ENCODE data around the gene HP1BP3.
A peak's percentile ranks its signal among the peaks of the same experiment; 100 is the strongest.

The HP1BP3 gene

GRCh38 chr1:20767271-20767670 lies 19.8 kb downstream of the HP1BP3 start:
- DNase-seq, result no peak

GRCh38 chr1:20763417-20763816 lies 23.7 kb downstream of the HP1BP3 start:
- no peak for DNase-seq

GRCh38 chr1:20760322-20760721 lies 26.8 kb downstream of the HP1BP3 start:
- DNase-seq, result no peak

- no peak for DNase-seq
Measured at GRCh38 chr1:20753589-20753988, 33.5 kb downstream of the HP1BP3 start.

GRCh38 chr1:20751462-20751990 lies 35.6 kb downstream of the HP1BP3 start:
- DNase-seq, result no peak

- DNase-seq, result no peak
Measured at GRCh38 chr1:20742671-20743070, 44.4 kb downstream of the HP1BP3 start.

GRCh38 chr1:20740781-20741180 lies 46.3 kb downstream of the HP1BP3 start:
- no peak for DNase-seq

- DNase-seq, result no peak
Measured at GRCh38 chr1:20739225-20739624, 47.9 kb downstream of the HP1BP3 start.

GRCh38 chr1:20735581-20736111 lies 51.5 kb downstream of the HP1BP3 start:
- DNase-seq, result no peak

GRCh38 chr1:20733360-20733975 lies 53.6 kb downstream of the HP1BP3 start:
- no peak for DNase-seq

- peak; percentile 56 for DNase-seq
Measured at GRCh38 chr1:20732588-20733359, 54.3 kb downstream of the HP1BP3 start, which contains the start of gene SH2D5. TSS of gene SH2D5 (minus strand) at chr1:20732703. CDS start at chr1:20728044, 4,659 bp downstream.

- peak; percentile 28 for DNase-seq
Measured at GRCh38 chr1:20732071-20732587, 55.0 kb downstream of the HP1BP3 start.

- DNase-seq, result peak; percentile 6
Measured at GRCh38 chr1:20731057-20731991, 55.8 kb downstream of the HP1BP3 start.

GRCh38 chr1:20730690-20731056 lies 56.4 kb downstream of the HP1BP3 start:
- DNase-seq, result no peak

- DNase-seq, result no peak
Measured at GRCh38 chr1:20729990-20730689, 57.0 kb downstream of the HP1BP3 start.

GRCh38 chr1:20729155-20729931 lies 57.8 kb downstream of the HP1BP3 start:
- no peak for DNase-seq

- DNase-seq, result no peak
Measured at GRCh38 chr1:20728371-20729154, 58.5 kb downstream of the HP1BP3 start.

- DNase-seq, result no peak
Measured at GRCh38 chr1:20727746-20728316, 59.3 kb downstream of the HP1BP3 start.

GRCh38 chr1:20726932-20727745 lies 60.0 kb downstream of the HP1BP3 start:
- DNase-seq, result no peak
